SU-DHL-6 (cell line): Measurements from ENCODE around the gene RACGAP1.

Source experiments
- H2AFZ ChIP-seq: fragments of 200-600 bp; sonication (generic); 2 replicates; pipeline ENCODE4 v1.6.1; 2014; ENCODE audit warnings: low read depth, mild to moderate bottlenecking, moderate library complexity, mixed read lengths, antibody characterized with exemption, low read length; ENCODE audit not compliant: severe bottlenecking
- H3F3A ChIP-seq: fragments of 200-600 bp; shearing (Covaris generic); 2 replicates; pipeline ENCODE4 v1.6.0; 2016; ENCODE audit warnings: antibody characterized with exemption, mild to moderate bottlenecking; ENCODE audit not compliant: insufficient read depth
- H3K27ac ChIP-seq: fragments of 200-600 bp; sonication (generic); 2 replicates; pipeline ENCODE4 v1.5.1; 2016; ENCODE audit warnings: low read depth, mild to moderate bottlenecking, low read length, moderate library complexity, mixed read lengths
- H3K27me3 ChIP-seq: fragments of 200-600 bp; sonication (generic), shearing (Covaris generic); 2 replicates; pipeline ENCODE4 v1.6.0; 2014; ENCODE audit warnings: mild to moderate bottlenecking, low read length
- H3K36me3 ChIP-seq: fragments of 200-600 bp; sonication (generic); 2 replicates; pipeline ENCODE4 v1.6.1; 2014; ENCODE audit warnings: mild to moderate bottlenecking, low read length, mixed read lengths
- H3K4me2 ChIP-seq: fragments of 300-600, 200-600 bp; shearing (Covaris generic), sonication (generic); 2 replicates; pipeline ENCODE4 v1.6.0; 2014; ENCODE audit warnings: low read length, low read depth, mild to moderate bottlenecking; ENCODE audit not compliant: poor library complexity, severe bottlenecking
- H3K4me3 ChIP-seq: fragments of 200-600 bp; sonication (generic); 2 replicates; pipeline ENCODE4 v1.5.1; 2014; ENCODE audit warnings: antibody characterized with exemption, low read length, mild to moderate bottlenecking, mixed read lengths; ENCODE audit not compliant: insufficient read depth, poor library complexity, severe bottlenecking
- H3K79me2 ChIP-seq: fragments of 200-600 bp; sonication (generic); 2 replicates; pipeline ENCODE4 v1.6.1; 2014; ENCODE audit warnings: mild to moderate bottlenecking, low read length, moderate library complexity; ENCODE audit not compliant: insufficient read depth
- H3K9ac ChIP-seq: fragments of 200-600 bp; sonication (generic); 2 replicates; pipeline ENCODE4 v1.7.0; 2014; ENCODE audit warnings: mild to moderate bottlenecking, low read length
- H3K9me2 ChIP-seq: fragments of 200-600 bp; sonication (generic); replicated peaks from 2 replicates; pipeline ENCODE4 v1.6.1; 2014; ENCODE audit warnings: low read length; ENCODE audit not compliant: insufficient read depth
- H3K9me3 ChIP-seq: fragments of 200-600 bp; sonication (generic); 2 replicates; pipeline ENCODE4 v1.6.1; 2014; ENCODE audit warnings: low read length, mixed read lengths; ENCODE audit not compliant: insufficient read depth
- H4K20me1 ChIP-seq: fragments of 200-600 bp; sonication (generic); 2 replicates; pipeline ENCODE4 v1.6.1; 2014; ENCODE audit warnings: low read depth, mild to moderate bottlenecking, antibody characterized with exemption, low read length, moderate library complexity, mixed read lengths
- CTCF ChIP-seq: fragments of 200-600 bp; sonication (generic); IDR thresholded peaks from one replicate; pipeline ENCODE4 v1.5.1; 2017; ENCODE audit warnings: antibody characterized with exemption, mild to moderate bottlenecking, low read length, moderate library complexity; ENCODE audit not compliant: insufficient read depth, poor library complexity, severe bottlenecking
- EZH2phosphoT487 ChIP-seq: fragments of 200-600 bp; sonication (generic), shearing (Covaris generic); conservative IDR thresholded peaks from 2 replicates; pipeline ENCODE4 v1.6.1; 2018; ENCODE audit warnings: mild to moderate bottlenecking, antibody characterized with exemption, low read length, moderate library complexity, mixed read lengths

RACGAP1 gene

GRCh38 chr12:49962861-49963765, 62.2 kb downstream of the RACGAP1 start:
- Histone ChIP-seq H3K4me2 (no peak overlapping the region), H3K27me3 (no peaks in the 10 kb centered on the region), H4K20me1 (no peaks in the 10 kb centered on the region)

GRCh38 chr12:49961993-49962764, 63.1 kb downstream of the RACGAP1 start:
- H3K36me3 ChIP-seq = no peaks in the 10 kb centered on the region
- no peak overlapping the region for H3K4me3 ChIP-seq

More at GRCh38 chr12:49962861-49963765, 62.2 kb downstream of the RACGAP1 start:
- Histone ChIP-seq H3K9me2 (no peaks in the 10 kb centered on the region), H2AFZ (no peak overlapping the region), H3K36me3 (no peaks in the 10 kb centered on the region), H3K4me3 (no peak overlapping the region), H3K9ac (no peak overlapping the region), H3K27ac (no peak overlapping the region), H3K79me2 (no peaks in the 10 kb centered on the region), H3F3A (no peaks in the 10 kb centered on the region), H3K9me3 (no peaks in the 10 kb centered on the region)
- TF ChIP-seq CTCF = no peak

GRCh38 chr12:49961111-49961922, 64.0 kb downstream of the RACGAP1 start, which contains the start of gene AQP5:
Gene AQP5 (plus strand): TSS chr12:49961872. CDS start chr12:49962018, 146 bp downstream.
- H4K20me1 ChIP-seq = no peaks in the 10 kb centered on the region
- no peak within 1 kb of the TSS for H3K4me3 ChIP-seq
- H3K9me3 ChIP-seq = no peaks in the 10 kb centered on the region
- no peak within 1 kb of the TSS for H3K27ac ChIP-seq
- H2AFZ ChIP-seq = no peak within 1 kb of the TSS
- no peaks in the 10 kb centered on the region for H3K79me2 ChIP-seq
- H3K9me2 ChIP-seq = no peaks in the 10 kb centered on the region
- no peak within 1 kb of the TSS for H3K4me2 ChIP-seq
- no peaks in the 10 kb centered on the region for H3K27me3 ChIP-seq
- H3K9ac ChIP-seq = no peak within 1 kb of the TSS
- H3F3A ChIP-seq = no peaks in the 10 kb centered on the region
- no peak for TF ChIP-seq CTCF
- no peak for TF ChIP-seq EZH2phosphoT487
- no peaks in the 10 kb centered on the region for H3K36me3 ChIP-seq

More at GRCh38 chr12:49961993-49962764, 63.1 kb downstream of the RACGAP1 start:
- no peak overlapping the region for H3K27ac ChIP-seq
- H3K79me2 ChIP-seq = no peaks in the 10 kb centered on the region
- no peaks in the 10 kb centered on the region for H3K9me2 ChIP-seq
- no peaks in the 10 kb centered on the region for H3K27me3 ChIP-seq
- no peaks in the 10 kb centered on the region for H4K20me1 ChIP-seq
- no peak overlapping the region for H2AFZ ChIP-seq
- H3F3A ChIP-seq = no peaks in the 10 kb centered on the region
- no peak for TF ChIP-seq EZH2phosphoT487
- TF ChIP-seq CTCF = no peak
- no peaks in the 10 kb centered on the region for H3K9me3 ChIP-seq
- H3K4me2 ChIP-seq = no peak overlapping the region
- H3K9ac ChIP-seq = no peak overlapping the region
